Measurements from ENCODE around the gene ACAD10. TPM values are rescaled to one million over a fixed set of nuclear protein-coding genes. Genes with fewer than 3 reads are reported as not detected.
A peak's percentile ranks its signal among the peaks of the same experiment; 100 is the strongest.

ACAD10 gene
- total RNA-seq, 1 donor from 2014 or later: 29.5 TPM

DNA sequence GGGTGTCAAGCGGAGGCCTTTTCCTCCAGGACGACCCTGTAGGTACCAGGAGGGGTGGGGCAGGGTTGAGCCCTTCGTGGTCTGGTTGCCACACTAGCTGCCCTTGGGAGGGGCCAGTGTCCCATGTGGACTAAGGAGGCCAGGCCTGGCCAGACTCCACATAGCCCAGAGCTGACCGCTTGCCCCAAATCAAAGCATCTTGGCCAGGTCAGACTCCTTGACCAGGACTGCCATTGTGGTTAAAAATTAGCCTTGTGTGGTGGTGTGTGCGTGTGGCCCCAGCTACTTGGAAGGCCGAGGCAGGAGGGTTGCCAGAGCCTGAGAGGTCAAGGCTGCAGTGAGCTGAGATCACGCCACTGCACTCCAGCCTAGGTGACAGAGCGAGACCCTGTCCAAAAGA lies 105.7 kb downstream of the ACAD10 start:
- intact Hi-C loops (cut with DNase I): no loop called here
- DNase-seq (no peak), ATAC-seq (ENCODE audit: poor library complexity) (no peak)

DNA sequence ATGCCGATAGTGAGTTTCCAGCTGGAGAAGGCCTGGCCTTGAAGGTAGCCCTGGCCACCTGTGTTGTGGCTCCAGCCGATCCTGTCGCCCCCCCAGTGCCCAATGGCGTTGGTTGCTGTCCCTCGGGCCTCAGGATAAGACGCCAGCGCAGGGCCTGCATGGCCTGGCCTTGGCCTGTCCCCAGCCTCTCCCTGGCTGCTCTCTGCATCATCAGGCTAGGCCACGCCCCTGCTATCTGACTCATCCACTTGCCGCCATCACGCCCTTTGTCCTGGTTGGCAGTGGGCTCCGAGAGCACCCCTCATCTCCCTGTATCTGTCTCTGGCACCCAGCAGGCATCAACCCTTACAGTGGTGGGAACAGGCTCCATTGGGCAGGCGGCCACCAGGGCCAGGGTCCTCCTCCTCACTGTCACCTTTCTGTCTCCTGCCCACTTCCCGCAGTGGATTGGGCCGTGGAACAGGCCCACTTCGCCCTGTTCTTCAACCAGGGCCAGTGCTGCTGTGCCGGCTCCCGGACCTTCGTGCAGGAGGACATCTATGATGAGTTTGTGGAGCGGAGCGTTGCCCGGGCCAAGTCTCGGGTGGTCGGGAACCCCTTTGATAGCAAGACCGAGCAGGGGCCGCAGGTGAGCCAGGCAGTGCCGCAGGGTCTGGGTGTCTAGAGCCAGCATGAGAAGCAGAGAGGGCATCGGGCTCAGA lies 106.5 kb downstream of the ACAD10 start:
- intact Hi-C loops (cut with DNase I): no loop called here
- ATAC-seq (ENCODE audit: poor library complexity): peak; percentile 76
- peak; percentile 77 for DNase-seq

DNA sequence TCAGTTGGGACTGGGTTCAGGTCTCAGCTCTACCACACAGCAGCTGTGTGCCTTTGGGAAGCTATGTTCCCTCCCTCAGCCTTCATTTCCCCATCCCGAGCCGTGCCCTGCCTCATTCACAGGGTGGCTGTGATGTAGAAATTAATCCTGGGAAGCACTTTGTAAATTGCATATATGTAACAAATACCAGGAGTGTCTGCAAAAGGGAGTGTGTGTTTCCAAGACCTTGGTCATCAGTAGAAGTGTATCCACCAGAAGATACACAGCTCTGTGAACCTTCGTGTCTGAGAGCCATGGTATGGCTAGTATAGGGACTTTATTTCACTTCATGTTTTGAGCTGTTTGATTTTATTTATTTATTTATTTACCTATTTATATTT lies 107.0 kb downstream of the ACAD10 start:
- no peak for ATAC-seq (ENCODE audit: poor library complexity)
- intact Hi-C loops (cut with DNase I): no loop called here

DNA sequence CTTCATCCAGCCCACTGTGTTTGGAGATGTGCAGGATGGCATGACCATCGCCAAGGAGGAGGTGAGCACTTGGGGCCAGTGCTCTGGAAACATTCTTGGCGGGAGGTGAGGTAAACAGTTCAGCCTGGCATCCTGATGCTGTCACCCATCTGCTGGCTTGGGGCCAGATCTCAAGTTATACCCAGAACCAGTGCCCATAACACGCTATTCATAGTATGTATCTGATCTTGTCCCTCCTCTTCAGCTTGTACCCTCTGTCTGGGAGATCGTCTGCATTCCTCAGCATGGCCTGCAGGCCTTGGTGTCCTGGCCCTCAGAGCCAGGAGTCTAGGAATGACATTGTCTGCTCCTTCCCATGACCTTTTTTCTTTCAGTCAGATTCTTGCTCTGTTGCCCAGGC lies 112.3 kb downstream of the ACAD10 start:
- no peak for DNase-seq
- ATAC-seq (ENCODE audit: poor library complexity): peak; percentile 71
- intact Hi-C loops (cut with DNase I): no loop called here

More for the DNA sequence above, 107.0 kb downstream of the ACAD10 start:
- no peak for DNase-seq

DNA sequence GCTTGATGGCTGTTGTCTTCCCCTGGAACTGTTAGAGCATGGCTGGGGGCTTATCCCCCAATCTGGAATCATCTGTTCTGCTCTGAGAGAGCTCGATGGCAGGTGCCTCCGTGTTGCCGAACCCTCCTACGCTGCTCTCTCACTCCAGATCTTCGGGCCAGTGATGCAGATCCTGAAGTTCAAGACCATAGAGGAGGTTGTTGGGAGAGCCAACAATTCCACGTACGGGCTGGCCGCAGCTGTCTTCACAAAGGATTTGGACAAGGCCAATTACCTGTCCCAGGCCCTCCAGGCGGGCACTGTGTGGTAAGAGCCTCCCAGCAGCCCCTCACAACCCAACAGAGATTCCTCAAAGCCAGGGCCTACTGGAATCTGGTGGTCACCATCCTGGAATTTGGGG lies 113.9 kb downstream of the ACAD10 start:
- no peak for ATAC-seq (ENCODE audit: poor library complexity)

DNA sequence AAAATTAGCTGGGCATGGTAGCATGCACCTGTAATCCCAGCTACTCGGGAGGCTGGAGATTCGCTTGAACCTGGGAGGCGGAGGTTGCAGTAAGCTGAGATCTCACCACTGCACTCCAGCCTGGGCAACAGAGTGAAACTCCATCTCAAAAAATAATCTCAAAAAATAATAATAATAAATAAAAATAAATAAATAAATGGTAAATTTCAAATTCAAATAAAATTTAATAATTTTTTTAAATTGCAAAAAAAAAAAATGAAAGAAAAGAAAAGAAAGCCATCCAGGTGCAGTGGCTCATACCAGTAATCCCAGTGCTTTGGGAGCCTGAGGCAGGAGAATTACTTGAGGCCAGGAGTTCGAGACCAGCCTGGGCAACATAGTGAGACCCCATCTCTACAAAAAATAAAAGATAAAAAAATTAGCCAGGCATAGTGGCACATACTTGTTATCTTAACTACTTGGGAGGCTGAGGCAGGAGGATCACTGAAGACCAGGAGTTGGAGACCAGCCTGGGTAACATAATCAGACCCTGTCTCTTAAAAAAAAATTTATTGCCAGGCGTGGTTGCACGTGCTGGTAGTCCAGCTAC lies 117.3 kb downstream of the ACAD10 start:
- ATAC-seq (ENCODE audit: poor library complexity): no peak
- intact Hi-C loops (cut with DNase I): no loop called here
- DNase-seq: no peak

More for the DNA sequence above, 113.9 kb downstream of the ACAD10 start:
- intact Hi-C loops (cut with DNase I): no loop called here
- no peak for DNase-seq

DNA sequence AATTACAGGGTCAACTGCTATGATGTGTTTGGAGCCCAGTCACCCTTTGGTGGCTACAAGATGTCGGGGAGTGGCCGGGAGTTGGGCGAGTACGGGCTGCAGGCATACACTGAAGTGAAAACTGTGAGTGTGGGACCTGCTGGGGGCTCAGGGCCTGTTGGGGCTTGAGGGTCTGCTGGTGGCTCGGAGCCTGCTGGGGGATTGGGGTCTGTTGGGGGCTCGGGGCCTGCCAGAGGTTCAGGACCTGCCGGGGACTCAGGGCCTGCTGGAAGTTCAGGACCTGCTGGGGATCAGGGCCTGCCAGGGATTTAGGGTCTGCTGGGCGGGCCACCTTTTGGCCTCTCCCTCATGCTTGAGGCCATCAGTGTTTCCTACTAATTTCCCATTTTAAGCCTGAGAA lies 118.0 kb downstream of the ACAD10 start:
- DNase-seq (no peak), ATAC-seq (ENCODE audit: poor library complexity) (no peak)
- intact Hi-C loops (cut with DNase I): no loop called here

DNA sequence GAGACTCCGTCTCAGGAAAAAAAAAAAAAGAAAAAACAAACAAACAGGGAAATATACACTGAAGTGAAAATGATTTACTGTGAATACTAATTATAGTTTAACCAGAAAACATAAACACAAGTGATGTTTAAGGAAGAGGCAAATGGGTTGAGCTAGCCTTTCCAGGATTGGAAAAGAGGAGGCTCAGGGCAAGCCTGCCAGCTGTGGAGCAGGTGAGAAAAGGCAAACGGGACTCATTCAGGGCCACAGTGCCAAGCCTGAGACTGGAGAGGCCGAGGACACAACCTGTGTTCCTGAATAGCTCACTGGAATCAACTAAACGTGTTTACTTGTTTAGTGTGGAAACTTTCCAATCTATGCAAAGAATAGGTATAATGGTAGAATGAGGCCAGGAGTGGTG lies 120.5 kb downstream of the ACAD10 start:
- ATAC-seq (ENCODE audit: poor library complexity): no peak
- intact Hi-C loops (cut with DNase I): no loop called here
- DNase-seq: no peak

Small RNAs within 50 kb of the gene (microRNA-seq; reads per million reads assigned to microRNA genes)
- not detected for gene MIR6761

Other genes starting within 250 kb of the ACAD10 start
- gene ATXN2, start 86.7 kb upstream of the ACAD10 start, total RNA-seq: 51.8 TPM
- 13.8 TPM for gene BRAP, start 97 bp upstream of the ACAD10 start, total RNA-seq
- gene ALDH2, start 80.9 kb downstream of the ACAD10 start, total RNA-seq: 459 TPM
- gene MAPKAPK5, start 156.2 kb downstream of the ACAD10 start, total RNA-seq: 25.5 TPM